Calu3 (cell line): ENCODE measurements around the gene SLC8A1. TPM values are rescaled to one million over a fixed set of nuclear protein-coding genes. Genes with fewer than 3 reads are reported as not detected.

Source experiments
- BruUV-seq: library from RNA; stranded (reverse); fragments of 400-500 nt; replicated peaks from 2 replicates; lab custom pipeline; 2021; lab: Mats Ljungman, UMichigan
- CTCF ChIA-PET: fragments of 300-600 bp; sonication (Branson Sonifier 250); formaldehyde crosslinking; loops from one replicate; lab custom pipeline; 2022; ENCODE audit warnings: antibody characterized with exemption; lab: Charles Lee
- DNase-seq: peaks from one replicate; pipeline ENCODE4 v3.0.0; 2022
- H3K27ac Mint-ChIP-seq: one replicate; pipeline ENCODE4 v1.8.0; 2022; ENCODE audit warnings: mixed read lengths; ENCODE audit not compliant: unreplicated experiment
- H3K27me3 Mint-ChIP-seq: one replicate; pipeline ENCODE4 v1.8.0; 2022; ENCODE audit warnings: mixed read lengths; ENCODE audit not compliant: unreplicated experiment
- H3K36me3 Mint-ChIP-seq: one replicate; pipeline ENCODE4 v1.8.0; 2022; ENCODE audit warnings: mild to moderate bottlenecking, moderate library complexity, mixed read lengths; ENCODE audit not compliant: insufficient read depth, unreplicated experiment
- H3K4me1 Mint-ChIP-seq: one replicate; pipeline ENCODE4 v1.8.0; 2022; ENCODE audit warnings: mild to moderate bottlenecking, low read depth, mixed read lengths; ENCODE audit not compliant: unreplicated experiment
- H3K4me3 Mint-ChIP-seq: one replicate; pipeline ENCODE4 v1.8.0; 2022; ENCODE audit warnings: mild to moderate bottlenecking, low read depth, moderate library complexity, mixed read lengths; ENCODE audit not compliant: unreplicated experiment
- H3K9me3 Mint-ChIP-seq: one replicate; pipeline ENCODE4 v1.8.0; 2022; ENCODE audit warnings: low read depth, mixed read lengths; ENCODE audit not compliant: unreplicated experiment
- CTCF ChIP-seq: fragments of 200-600 bp; IDR thresholded peaks from one replicate; pipeline ENCODE4 v1.8.0; 2022; ENCODE audit warnings: antibody characterized with exemption; ENCODE audit not compliant: unreplicated experiment
- intact Hi-C: fragments of 100-400 bp; cut with micrococcal nuclease; formaldehyde crosslinking; loops from one replicate; pipeline ENCODE4 v1.10.0; 2022; ENCODE audit not compliant: unreplicated experiment
- total RNA-seq: library from RNA; stranded (reverse); gene quantifications from 2 replicates; pipeline ENCODE4 v1.2.3, GENCODE V29; 2022

Gene SLC8A1
- total RNA-seq, 1 experiment from 2014 or later: 0.05 TPM

DNA sequence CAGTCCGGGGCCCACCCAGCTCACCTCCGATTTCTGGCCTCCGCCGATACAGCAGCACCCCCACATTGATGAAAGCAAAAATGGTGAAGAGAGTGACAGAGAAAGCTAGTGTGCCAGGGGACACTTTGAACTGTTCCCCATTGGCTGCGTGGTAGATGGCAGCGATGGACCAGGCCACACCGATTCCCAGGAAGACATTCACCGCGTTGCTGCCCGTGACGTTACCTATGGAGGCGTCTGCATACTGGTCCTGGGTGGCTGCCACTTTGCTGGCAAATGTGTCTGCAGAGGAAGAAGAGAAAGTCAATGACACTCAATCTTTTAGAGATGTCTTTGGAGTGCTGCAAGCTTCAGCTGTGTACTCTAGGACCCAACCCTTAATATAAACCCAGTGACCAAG lies 336.5 kb downstream of the SLC8A1 start:
- no peak for TF ChIP-seq CTCF
- no peaks in the 10 kb centered on the region for H3K9me3 Mint-ChIP-seq
- H3K4me3 Mint-ChIP-seq: no peak overlapping the region
- no peaks in the 10 kb centered on the region for H3K36me3 Mint-ChIP-seq
- BruUV-seq: no TSS peak
- CTCF ChIA-PET: no interaction called here
- peaks cover 12% of the 10 kb centered on the region for H3K4me1 Mint-ChIP-seq
- no peaks in the 10 kb centered on the region for H3K27me3 Mint-ChIP-seq
- no peak for DNase-seq
- H3K27ac Mint-ChIP-seq: no peak overlapping the region
- intact Hi-C loops: no loop called here

DNA sequence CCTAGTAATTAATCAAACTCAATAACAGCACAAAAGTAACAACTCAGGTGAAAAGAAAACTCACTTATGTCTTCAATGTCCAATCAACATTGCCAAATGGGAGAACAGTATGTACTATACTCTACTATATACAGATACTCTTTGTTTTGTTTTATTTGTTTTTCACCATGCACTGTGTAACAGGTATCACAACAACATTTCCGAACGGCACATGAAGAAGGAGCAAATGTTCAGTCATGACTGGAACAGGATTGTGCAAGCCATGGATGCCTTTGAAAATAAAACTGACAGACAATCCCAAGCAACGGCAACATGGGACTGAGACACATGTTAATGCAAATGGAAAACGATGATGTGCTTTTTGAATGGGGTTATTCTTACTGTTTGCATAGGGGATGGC lies 337.9 kb downstream of the SLC8A1 start:
- intact Hi-C loops: no loop called here
- Mint-ChIP-seq H3K9me3 (no peaks in the 10 kb centered on the region), H3K27ac (no peak overlapping the region), H3K4me3 (no peak overlapping the region), H3K4me1 (peaks cover 12% of the 10 kb centered on the region), H3K36me3 (no peaks in the 10 kb centered on the region), H3K27me3 (no peaks in the 10 kb centered on the region)
- CTCF ChIA-PET: no interaction called here
- no peak for TF ChIP-seq CTCF
- no peak for DNase-seq
- no TSS peak for BruUV-seq

GRCh38 chr2:40113272-40113968 lies 338.5 kb downstream of the SLC8A1 start:
- BruUV-seq: no TSS peak
- Mint-ChIP-seq H3K27ac (no peak overlapping the region), H3K36me3 (no peaks in the 10 kb centered on the region), H3K9me3 (no peaks in the 10 kb centered on the region), H3K27me3 (no peaks in the 10 kb centered on the region), H3K4me3 (no peak overlapping the region), H3K4me1 (peaks cover 12% of the 10 kb centered on the region)
- TF ChIP-seq CTCF: no peak
- DNase-seq: no peak
- intact Hi-C loops: no loop called here
- CTCF ChIA-PET: no interaction called here

- H3K4me3 Mint-ChIP-seq: no peak overlapping the region
- no peaks in the 10 kb centered on the region for H3K9me3 Mint-ChIP-seq
- no peak overlapping the region for H3K27ac Mint-ChIP-seq
- intact Hi-C loops: no loop called here
- BruUV-seq: no TSS peak
- no peaks in the 10 kb centered on the region for H3K27me3 Mint-ChIP-seq
- peaks cover 6% of the 10 kb centered on the region for H3K4me1 Mint-ChIP-seq
- TF ChIP-seq CTCF: no peak
- no peaks in the 10 kb centered on the region for H3K36me3 Mint-ChIP-seq
- DNase-seq: no peak
- CTCF ChIA-PET: interaction anchor here (0.6 kb wide), 1 partner anchor 582 kb away, joined by 6 read pairs; no protein-coding TSS in a partner anchor
Measured at GRCh38 chr2:40109381-40109780, 342.5 kb downstream of the SLC8A1 start.
